ENCODE results near the gene KLC4. TPM values are rescaled to one million over a fixed set of nuclear protein-coding genes. Genes with fewer than 3 reads are reported as not detected.
"Not testable (repeated sequence)": the region's sequence is repeated elsewhere in the genome, so short reads cannot be mapped to it uniquely, and the experiment has no call there.

KLC4 gene
- total and polyA plus RNA-seq, 9 of the 15 experiments (the other 6 are each of a cell fraction or from before 2014, with no cell fraction given) = 1.7 to 16.2 (median 7.7) TPM

DNA sequence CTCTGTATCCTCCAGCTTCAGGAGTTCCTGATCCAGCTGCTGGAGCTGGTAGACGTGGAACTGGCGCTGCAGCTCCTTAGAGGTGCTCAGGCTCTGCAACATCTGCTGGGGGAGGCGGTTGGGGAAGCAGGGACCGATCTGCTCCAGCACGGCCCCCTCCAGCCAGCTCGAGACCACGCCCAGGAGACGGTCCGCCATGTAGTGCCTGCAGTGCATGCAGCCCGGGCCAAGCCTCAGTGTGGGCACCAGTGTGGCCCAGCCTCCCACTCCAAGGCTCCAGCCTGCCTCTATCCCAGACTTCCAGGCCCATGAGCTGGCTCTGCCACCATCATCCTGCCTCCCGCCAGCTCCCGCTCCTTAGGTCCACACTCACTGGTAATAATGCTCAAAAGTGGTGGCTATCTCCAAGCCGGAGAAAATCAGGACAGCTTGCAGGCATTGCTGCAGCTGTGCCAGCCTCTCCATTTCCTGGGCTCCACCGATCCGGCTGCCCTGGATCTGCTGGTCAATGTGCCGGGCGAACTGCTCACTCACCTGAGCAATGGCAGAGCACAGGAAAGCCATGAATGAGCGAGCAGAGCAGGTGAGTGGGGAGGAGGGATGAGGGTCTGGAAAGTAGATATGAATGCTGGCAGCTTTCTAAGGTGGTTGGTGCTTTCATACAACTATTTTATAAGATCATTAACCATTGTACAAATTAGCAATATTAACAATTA is 18.7 kb upstream of the KLC4 start (continued):
- TF ChIP-seq CBX3 (IDR thresholded peaks at IDR 0.05; ENCODE audit: borderline replicate concordance in 1 of 2, low read length in 2 of 2) = no peak

DNA sequence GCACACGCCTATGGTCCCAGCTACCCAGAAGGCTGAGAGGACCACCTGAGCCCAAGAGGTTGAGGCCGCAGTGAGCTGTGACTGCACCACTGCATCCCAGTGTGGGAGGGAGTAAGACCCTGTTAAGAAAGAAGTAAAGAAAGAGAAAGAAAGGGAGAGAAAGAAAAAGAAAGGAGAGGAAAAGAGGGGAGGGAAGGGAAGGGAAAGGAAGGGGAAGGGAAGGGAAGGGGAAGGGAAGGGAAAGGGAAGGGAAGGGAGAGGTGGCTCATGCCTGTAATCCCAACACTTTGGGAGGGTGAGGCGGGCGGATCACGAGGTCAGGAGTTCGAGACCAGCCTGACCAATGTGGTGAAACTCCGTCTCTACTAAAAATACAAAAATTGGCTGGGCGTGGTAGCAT is 18.0 kb upstream of the KLC4 start:
- peaks cover 0 to 10% of the 10 kb centered on the region in 2 experiments; a peak in 3 of 5 replicates for H3K4me1 ChIP-seq (replicated peaks in 1 of 2; ENCODE audit: control insufficient read depth in 2 of 2, insufficient read depth in 2 of 2, low read length in 2 of 2)
- intact Hi-C loops (cut with micrococcal nuclease); H3K27me3 ChIP-seq (ENCODE audit: control insufficient read depth in 2 of 2, insufficient read depth in 2 of 2, low read length in 2 of 2); BruUV-seq (replicated peaks); H3K79me2 ChIP-seq (ENCODE audit: control insufficient read depth, insufficient read depth, low read length); FAIRE-seq; H3K9me3 ChIP-seq (replicated peaks; ENCODE audit: control insufficient read depth, insufficient read depth, low read depth, low read length); H4K20me1 ChIP-seq (replicated peaks; ENCODE audit: control insufficient read depth, insufficient read depth, low read length); CTCF ChIA-PET (ENCODE audit: low intra/inter-chr PET ratio); in situ Hi-C loops (cut with MboI); H3K4me2 ChIP-seq (ENCODE audit: insufficient read depth, low read length); H3K27ac ChIP-seq (ENCODE audit: extremely low read depth, low read depth, low read length); ATAC-seq; H3K9ac ChIP-seq (ENCODE audit: insufficient read depth in 1 of 2, low read depth in 2 of 2, low read length in 2 of 2); H3K9me1 ChIP-seq (ENCODE audit: control insufficient read depth, insufficient read depth, low read length); DNase-seq (ENCODE audit: extremely low read depth in 1 of 4, low spot score in 3 of 4); H3K4me3 ChIP-seq; H2AFZ ChIP-seq (ENCODE audit: low read depth, low read length): not testable (repeated sequence)
- POLR2A ChIA-PET = interaction anchor here (1.1 to 2.5 kb wide), 5 partner anchors 8 to 13 kb away, joined by 3 to 12 read pairs (median 5); partner anchors contain the start of gene CUL7
- WGBS (ENCODE audit: insufficient coverage, low coverage, missing lambda C conversion rate) = 81% methylated on average over 7 of the region's 8 CpGs
- peaks cover 83% of the 10 kb centered on the region for H3K36me3 ChIP-seq (ENCODE audit: control insufficient read depth, insufficient read depth, low read length)

DNA sequence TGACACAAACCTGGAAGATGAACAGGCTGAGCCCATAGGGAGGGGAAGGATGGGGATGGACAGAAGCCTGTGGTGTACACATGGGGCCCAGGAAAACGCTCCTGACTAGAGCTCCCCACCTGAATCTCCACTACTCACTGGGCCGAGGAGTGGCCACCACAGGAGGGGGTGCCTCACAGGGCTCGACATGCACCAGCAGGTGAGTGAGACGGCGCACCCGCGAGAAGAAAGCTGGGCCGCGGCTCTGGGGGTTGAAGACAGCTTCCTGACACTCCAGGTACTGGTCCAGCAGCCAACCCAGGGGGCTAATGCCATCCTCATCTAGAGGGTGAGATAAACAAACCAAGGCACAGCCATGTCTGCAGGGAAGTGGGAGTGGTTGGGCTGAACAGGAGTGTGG is 16.1 kb upstream of the KLC4 start:
- DNase-seq (ENCODE audit: extremely low read depth in 1 of 4, low spot score in 3 of 4) (no peak), ATAC-seq (no peak), FAIRE-seq (no peak)
- Histone ChIP-seq H3K27ac (ENCODE audit: extremely low read depth, low read depth, low read length) (no peak overlapping the region), H3K4me3 (no peak overlapping the region), H3K36me3 (ENCODE audit: control insufficient read depth, insufficient read depth, low read length) (peaks cover 75% of the 10 kb centered on the region; the same call in 2 of the 3 replicates), H3K9me3 (replicated peaks; ENCODE audit: control insufficient read depth, insufficient read depth, low read depth, low read length) (no peaks in the 10 kb centered on the region), H3K4me1 (replicated peaks in 1 of 2; ENCODE audit: control insufficient read depth in 2 of 2, insufficient read depth in 2 of 2, low read length in 2 of 2) (peaks cover 0 to 7% of the 10 kb centered on the region in 2 experiments; a peak in 3 of 5 replicates), H2AFZ (ENCODE audit: low read depth, low read length) (no peak overlapping the region), H4K20me1 (replicated peaks; ENCODE audit: control insufficient read depth, insufficient read depth, low read length) (no peaks in the 10 kb centered on the region), H3K27me3 (ENCODE audit: control insufficient read depth in 2 of 2, insufficient read depth in 2 of 2, low read length in 2 of 2) (no peaks in the 10 kb centered on the region), H3K79me2 (ENCODE audit: control insufficient read depth, insufficient read depth, low read length) (no peaks in the 10 kb centered on the region), H3K9me1 (ENCODE audit: control insufficient read depth, insufficient read depth, low read length) (peaks cover 9% of the 10 kb centered on the region), H3K9ac (ENCODE audit: insufficient read depth in 1 of 2, low read depth in 2 of 2, low read length in 2 of 2) (peak overlapping the region in 1 of 2 experiments; percentile 0; a peak in 1 of 4 replicates), H3K4me2 (ENCODE audit: insufficient read depth, low read length) (no peak overlapping the region)
- no TSS peak for BruUV-seq (replicated peaks)
- POLR2A ChIA-PET = interaction anchor here (1.2 to 2.5 kb wide), 3 partner anchors 9 to 11 kb away, joined by 5 to 12 read pairs (median 10); partner anchors contain the start of gene CUL7
- in situ Hi-C loops (cut with MboI) = no loop called here
- CTCF ChIA-PET (ENCODE audit: low intra/inter-chr PET ratio) = no interaction called here
- intact Hi-C loops (cut with micrococcal nuclease) = no loop called here
- WGBS (ENCODE audit: insufficient coverage, low coverage, missing lambda C conversion rate) = 87% methylated on average over 9 of the region's 9 CpGs
- 0 out of 2 replicates have a peak, but pooled peaks have one; percentile 34 for TF ChIP-seq POLR2G (IDR thresholded peaks at IDR 0.05; ENCODE audit: low read depth, low read length)
- TF ChIP-seq RBFOX2 (IDR thresholded peaks at IDR 0.05; ENCODE audit: low read depth, low read length) = 0 out of 2 replicates have a peak, but pooled peaks have one; percentile 6
- no peak for TF ChIP-seq ZNF431 (CRISPR knock-in tag; IDR thresholded peaks at IDR 0.05)
- TF ChIP-seq DDX20 (tag; IDR thresholded peaks at IDR 0.05; ENCODE audit: low read depth) = no peak
- no peak for TF ChIP-seq ZNF165 (CRISPR knock-in tag; IDR thresholded peaks at IDR 0.05; ENCODE audit: borderline replicate concordance)
- TF ChIP-seq ZNF134 (CRISPR knock-in tag; conservative IDR thresholded peaks at IDR 0.05) = no peak
- TF ChIP-seq RUNX1 (IDR thresholded peaks at IDR 0.05; ENCODE audit: low read depth) = no peak
- no peak for TF ChIP-seq ZNF780A (CRISPR knock-in tag; IDR thresholded peaks at IDR 0.05)
- TF ChIP-seq CHD1 (IDR thresholded peaks at IDR 0.05; ENCODE audit: low read length) = no peak
